Stimulated activated CD4-positive, alpha-beta T cell treated with anti-CD3 and anti-CD28 coated beads, Interleukin-15, amount 100 ng/mL, for 1 hour (primary cell): ENCODE measurements around the gene PAFAH1B2.

Experiments
- DNase-seq, 2 donors: peaks; one replicate each; pipeline ENCODE4 v3.0.0-alpha.2; 2020; ENCODE audit warnings: low read depth in 1 of 2, low spot score in 1 of 2

Gene PAFAH1B2

DNA sequence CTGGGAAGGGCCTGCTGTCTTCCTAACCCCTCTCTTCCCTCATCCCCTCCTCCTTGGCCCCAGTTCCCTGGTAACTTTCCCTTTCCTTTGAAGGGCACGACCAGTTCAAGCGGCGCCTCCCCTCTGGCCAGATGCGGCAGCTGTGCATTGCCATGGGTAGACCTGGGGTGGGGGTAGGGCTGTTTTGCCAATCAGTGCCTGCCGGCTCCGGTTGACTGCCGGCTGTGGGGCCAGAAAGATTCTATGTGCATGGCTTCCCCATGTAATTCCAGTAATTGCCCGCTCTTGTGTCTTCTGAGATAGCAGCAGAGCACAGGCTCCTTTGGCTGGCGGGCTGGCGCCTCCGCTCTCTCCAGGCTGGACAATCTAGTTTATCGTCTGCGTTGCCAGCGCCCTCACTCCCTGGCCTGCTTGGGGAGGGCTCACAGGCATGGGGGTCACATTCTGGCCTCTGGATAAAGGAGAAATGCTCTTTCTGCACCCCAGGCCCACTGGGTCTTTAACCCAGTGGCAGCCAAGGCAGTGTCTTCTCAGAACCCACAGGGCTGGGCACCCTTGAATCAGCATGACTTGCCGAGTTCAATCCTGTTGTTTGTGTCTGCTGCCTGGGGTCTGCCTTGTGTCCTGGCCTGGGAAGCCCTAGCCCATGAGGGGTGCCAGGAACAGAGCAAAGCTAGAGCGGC lies 43.9 kb downstream of the PAFAH1B2 start:
- DNase-seq, result no peak

DNA sequence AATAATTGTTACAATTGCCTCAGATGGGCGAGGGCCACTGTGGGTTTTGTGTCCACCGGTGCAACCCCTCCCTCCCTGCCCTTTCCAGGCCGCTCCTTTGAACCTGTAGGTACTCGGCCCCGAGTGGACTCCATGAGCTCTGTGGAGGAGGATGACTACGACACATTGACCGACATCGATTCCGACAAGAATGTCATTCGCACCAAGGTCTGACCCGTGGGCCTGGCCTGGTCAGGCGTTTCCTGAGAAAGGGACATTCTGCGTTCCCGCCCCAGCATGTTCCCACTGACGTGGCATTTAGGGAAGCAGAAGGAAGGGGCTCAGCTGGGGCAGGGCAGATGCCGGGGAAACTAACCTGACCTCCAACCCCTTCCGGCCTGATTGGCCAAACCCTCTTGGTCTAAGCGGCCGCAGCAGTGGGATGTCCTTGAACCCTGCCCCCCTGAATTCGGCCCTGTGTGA lies 44.6 kb downstream of the PAFAH1B2 start:
- no peak for DNase-seq

DNA sequence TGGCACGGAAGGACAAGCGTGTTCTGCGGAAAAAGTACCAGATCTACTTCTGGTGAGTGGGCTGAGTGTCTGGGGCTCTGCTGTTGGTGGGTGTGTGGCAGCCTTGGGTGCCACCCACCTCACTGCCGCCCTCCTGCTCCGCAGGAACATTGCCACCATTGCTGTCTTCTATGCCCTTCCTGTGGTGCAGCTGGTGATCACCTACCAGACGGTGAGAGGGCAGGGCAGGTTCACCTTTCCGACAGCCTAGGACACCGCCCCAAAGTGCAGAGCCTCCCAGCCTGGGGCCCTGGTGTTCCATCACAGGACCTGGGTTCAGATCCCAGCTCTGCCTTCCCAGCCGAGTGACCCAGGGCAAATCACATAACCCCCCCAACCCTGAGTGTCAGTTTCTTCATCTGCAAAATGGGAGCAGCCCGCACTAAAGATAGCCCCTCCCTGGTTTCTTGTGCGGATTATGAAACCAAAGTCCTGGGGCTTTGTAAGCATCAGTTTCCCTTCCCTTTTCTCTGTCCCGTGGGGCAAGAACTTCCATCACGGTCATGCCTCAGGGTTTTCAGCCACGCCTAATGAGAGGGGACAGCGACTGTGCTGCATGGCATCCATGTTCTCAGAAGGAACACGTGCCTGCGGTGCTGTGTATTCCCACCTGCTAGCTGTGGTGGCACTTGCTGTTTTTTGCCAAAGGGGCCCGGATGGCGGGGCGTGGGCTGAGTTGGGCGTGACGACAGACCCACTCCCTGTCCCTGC lies 45.3 kb downstream of the PAFAH1B2 start:
- DNase-seq, result no peak

DNA sequence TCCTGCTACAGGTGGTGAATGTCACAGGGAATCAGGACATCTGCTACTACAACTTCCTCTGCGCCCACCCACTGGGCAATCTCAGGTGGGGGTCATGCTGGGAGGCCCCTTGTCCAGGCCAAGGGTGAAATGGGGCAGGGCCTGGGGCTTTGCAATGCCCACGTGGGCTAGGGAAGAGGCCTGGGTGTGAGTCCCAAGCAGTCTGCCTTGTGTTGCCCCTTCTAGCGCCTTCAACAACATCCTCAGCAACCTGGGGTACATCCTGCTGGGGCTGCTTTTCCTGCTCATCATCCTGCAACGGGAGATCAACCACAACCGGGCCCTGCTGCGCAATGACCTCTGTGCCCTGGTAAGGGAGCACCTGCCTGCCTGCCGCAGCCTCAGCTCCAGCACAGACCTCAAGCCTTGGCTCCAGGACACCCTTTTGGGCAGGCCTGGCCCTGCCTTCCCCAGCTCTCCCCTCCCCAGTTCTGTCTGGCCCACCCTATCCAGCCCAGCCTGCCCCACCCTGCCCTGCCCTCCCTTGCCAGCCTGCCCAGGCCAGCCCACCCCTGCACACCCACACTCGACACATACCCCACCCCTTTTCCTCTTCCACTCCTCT lies 46.0 kb downstream of the PAFAH1B2 start:
- DNase-seq, result no peak

DNA sequence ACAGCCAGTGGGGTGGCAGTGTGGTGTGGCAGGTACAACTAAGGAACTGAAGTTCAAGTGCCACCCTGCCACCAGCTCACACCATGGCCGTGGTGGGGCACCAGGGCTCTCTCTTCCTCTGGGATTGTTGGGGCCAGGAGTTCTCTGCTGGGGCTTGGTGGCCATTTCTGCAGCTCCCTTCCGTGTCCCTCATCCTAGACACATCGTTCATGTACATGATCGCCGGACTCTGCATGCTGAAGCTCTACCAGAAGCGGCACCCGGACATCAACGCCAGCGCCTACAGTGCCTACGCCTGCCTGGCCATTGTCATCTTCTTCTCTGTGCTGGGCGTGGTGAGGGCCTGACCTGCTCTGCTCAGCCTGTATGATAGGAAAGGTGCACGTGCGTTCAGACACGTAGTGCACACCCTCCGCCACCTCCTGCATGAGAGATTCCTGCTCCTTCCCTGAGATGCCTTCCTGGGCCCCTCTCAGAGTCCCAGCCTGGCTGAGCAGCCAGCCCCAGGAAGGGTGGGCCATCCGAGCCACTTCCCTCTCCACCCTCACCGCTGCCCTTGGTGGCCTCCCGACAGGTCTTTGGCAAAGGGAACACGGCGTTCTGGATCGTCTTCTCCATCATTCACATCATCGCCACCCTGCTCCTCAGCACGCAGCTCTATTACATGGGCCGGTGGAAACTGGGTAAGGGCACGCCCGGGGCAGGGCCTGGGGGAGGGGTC lies 47.8 kb downstream of the PAFAH1B2 start:
- DNase-seq, result no peak

DNA sequence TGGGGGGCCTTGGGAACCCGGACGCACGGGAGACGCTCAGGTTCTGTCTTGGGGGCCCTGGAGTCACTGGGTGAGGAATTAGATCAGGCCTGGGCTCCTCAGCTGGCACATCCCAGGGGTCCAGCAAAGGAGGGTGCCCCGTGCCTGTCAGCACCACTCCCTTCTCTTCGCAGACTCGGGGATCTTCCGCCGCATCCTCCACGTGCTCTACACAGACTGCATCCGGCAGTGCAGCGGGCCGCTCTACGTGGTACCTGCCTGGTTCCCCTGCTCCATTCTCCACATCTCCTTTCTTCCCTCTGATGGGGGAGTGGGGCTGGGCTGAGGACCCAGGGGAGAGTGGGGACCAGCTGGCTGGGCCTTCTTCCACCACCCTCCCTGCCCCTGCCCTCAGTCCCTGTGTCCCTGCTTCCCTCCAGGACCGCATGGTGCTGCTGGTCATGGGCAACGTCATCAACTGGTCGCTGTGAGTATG lies 48.4 kb downstream of the PAFAH1B2 start:
- no peak for DNase-seq

DNA sequence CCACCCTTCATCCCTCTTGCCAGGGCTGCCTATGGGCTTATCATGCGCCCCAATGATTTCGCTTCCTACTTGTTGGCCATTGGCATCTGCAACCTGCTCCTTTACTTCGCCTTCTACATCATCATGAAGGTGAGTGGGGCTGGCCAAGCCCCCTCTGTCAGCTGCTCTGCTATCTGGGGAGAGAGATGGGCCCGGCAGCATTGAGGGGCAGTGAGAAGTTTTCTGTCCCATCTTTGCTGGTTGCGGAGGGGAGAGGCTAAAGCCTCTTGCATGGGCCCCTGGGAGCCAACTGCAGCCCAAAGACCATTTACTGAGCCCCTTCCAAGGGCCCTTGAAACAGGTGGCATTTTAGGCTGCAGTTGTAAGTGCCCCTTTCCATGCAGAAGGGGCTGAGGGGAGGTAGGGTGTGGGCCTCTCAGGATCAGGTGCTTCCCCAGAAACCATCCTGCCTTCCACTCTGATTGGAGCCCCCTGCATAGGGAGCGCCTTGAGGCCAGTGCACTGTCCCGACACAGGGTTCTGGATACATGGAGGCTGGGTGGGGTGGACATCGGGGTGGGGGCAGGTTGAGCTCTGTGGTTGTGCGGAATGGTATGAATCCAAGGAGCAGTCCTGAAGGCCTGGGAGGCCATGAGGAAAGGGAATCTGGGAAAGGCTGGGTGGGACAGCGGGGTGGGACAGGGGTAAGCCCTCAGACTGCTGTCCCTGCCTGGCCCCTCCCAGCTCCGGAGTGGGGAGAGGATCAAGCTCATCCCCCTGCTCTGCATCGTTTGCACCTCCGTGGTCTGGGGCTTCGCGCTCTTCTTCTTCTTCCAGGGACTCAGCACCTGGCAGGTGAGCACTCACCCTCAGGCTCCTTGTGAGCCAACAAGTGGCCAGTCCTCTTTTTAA lies 49.3 kb downstream of the PAFAH1B2 start:
- no peak for DNase-seq

DNA sequence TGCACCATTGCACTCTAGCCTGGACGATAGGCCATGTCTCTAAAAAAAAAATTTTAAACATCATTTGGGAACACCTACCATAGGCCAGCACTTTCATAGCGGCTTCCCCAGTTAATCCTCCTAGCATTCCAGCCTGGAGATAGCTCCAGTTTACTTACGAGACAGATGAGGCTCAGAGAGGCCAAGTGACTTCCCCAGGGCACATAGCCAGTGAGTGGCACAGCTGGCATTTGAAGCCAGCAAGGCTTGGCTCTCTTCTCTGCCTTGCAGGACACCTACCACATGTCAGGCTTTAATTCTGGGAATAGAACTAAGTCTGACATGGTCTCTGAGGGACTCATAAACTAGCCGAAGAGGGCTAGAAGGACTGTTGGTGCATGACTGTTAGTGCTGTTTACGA lies 50.2 kb downstream of the PAFAH1B2 start:
- no peak for DNase-seq

DNA sequence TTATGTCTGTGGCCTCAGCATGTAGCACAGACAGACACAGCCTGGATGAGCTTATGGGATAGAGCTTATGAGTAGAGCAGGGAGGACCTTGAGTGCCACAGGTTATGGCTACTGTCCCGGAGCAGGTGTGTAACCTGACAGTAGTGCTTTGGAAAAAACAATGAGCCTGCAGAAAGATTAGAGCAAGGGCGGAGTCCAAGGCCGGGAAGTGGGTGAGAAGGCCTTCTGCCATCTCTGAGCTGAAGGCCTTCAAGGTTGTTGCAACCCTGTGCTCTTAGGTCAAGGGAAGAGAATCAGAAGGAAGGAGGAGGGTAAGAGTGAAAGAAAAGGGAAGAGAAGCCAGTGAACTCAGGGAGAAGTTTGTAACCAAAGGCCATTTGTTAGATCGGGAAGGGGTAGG lies 51.2 kb downstream of the PAFAH1B2 start:
- no peak for DNase-seq

DNA sequence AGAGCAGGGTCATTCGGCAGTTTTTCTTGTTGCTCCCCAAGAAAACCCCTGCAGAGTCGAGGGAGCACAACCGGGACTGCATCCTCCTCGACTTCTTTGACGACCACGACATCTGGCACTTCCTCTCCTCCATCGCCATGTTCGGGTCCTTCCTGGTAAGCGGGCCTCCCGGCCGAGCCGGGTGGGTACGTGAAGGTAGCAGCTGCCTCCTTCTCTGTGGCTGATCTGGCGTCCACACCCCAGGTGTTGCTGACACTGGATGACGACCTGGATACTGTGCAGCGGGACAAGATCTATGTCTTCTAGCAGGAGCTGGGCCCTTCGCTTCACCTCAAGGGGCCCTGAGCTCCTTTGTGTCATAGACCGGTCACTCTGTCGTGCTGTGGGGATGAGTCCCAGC lies 51.7 kb downstream of the PAFAH1B2 start:
- no peak for DNase-seq

DNA sequence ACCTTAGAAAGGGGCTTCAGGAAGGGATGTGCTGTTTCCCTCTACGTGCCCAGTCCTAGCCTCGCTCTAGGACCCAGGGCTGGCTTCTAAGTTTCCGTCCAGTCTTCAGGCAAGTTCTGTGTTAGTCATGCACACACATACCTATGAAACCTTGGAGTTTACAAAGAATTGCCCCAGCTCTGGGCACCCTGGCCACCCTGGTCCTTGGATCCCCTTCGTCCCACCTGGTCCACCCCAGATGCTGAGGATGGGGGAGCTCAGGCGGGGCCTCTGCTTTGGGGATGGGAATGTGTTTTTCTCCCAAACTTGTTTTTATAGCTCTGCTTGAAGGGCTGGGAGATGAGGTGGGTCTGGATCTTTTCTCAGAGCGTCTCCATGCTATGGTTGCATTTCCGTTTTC lies 52.9 kb downstream of the PAFAH1B2 start:
- DNase-seq, result no peak

DNA sequence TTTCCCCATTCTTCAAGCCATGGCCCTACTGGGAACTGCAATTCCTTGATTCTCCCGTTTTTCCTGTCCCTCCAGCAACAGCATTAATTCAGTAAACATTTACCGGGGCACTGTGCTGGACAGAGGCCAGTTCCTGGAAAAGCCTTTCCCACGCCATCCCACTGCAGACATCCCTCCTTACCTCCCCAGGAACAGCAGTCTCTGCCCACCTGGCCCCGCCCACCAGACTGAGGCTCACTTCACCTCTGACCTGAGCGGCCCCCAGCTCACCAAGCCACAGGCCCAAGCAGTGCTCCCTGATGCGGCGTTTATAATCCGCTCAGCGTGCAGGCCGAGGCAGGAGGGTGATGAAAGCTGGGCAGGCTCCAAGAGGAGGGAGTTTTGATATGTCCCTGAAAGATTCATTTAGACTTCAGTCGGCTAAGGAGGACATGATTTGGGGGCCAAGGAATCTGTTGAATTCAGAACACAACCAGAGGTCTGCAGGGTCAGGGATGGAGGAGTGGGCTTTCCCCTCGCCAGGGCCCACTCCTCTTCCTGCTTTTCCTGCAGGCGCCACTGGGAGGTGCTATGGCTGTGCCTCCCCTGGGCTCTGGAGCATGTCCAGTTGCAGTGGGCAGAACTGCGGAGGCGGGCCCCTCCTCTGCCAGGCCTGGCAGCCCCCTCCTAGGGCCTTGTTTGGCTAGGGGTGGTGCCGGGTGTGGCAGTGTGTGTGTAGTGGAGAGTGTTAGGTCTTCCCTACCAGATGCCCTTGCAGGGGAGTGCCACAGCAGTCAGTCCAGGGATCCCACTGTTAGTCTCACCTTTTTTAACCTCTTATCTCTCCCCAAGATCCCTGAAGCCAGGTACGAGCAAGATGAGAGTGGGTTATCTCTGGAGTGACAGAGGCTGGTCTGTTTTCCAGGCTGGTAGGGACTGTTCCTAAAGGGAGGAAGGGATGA lies 53.7 kb downstream of the PAFAH1B2 start:
- DNase-seq, result no peak

DNA sequence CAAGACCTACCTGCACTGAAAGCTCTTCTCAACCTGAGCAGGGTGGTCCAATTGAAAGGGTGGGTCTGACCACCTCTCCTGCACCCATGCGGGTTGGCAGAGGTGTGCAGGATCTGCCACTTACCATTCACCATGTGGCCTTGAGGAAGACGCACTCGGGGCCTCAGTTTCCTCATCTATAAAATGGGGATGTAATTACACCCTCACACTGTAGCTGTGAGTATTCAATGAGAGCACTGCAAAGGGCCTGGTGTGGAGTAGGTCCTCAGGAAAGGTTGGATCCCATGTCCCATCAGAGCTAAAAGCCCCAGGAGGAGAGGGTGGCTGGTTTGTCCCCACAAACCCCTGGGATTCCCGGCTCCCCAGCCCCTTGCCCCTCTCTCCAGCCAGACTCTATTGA lies 54.5 kb downstream of the PAFAH1B2 start:
- no peak for DNase-seq

DNA sequence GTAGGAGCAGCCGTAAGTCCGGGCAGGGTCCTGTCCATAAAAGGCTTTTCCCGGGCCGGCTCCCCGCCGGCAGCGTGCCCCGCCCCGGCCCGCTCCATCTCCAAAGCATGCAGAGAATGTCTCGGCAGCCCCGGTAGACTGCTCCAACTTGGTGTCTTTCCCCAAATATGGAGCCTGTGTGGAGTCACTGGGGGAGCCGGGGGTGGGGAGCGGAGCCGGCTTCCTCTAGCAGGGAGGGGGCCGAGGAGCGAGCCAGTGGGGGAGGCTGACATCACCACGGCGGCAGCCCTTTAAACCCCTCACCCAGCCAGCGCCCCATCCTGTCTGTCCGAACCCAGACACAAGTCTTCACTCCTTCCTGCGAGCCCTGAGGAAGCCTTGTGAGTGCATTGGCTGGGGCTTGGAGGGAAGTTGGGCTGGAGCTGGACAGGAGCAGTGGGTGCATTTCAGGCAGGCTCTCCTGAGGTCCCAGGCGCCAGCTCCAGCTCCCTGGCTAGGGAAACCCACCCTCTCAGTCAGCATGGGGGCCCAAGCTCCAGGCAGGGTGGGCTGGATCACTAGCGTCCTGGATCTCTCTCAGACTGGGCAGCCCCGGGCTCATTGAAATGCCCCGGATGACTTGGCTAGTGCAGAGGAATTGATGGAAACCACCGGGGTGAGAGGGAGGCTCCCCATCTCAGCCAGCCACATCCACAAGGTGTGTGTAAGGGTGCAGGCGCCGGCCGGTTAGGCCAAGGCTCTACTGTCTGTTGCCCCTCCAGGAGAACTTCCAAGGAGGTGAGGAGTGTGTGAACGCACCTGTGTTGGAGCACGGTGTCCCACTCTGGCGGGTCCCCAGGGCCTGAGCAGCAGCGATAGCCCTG lies 55.2 kb downstream of the PAFAH1B2 start, which contains the start of gene TAGLN:
Gene TAGLN (plus strand): TSS at position 318 of the 863 bp plus-strand sequence. CDS start 3,644 bp downstream, outside the sequence.
- DNase-seq, result no peak

DNA sequence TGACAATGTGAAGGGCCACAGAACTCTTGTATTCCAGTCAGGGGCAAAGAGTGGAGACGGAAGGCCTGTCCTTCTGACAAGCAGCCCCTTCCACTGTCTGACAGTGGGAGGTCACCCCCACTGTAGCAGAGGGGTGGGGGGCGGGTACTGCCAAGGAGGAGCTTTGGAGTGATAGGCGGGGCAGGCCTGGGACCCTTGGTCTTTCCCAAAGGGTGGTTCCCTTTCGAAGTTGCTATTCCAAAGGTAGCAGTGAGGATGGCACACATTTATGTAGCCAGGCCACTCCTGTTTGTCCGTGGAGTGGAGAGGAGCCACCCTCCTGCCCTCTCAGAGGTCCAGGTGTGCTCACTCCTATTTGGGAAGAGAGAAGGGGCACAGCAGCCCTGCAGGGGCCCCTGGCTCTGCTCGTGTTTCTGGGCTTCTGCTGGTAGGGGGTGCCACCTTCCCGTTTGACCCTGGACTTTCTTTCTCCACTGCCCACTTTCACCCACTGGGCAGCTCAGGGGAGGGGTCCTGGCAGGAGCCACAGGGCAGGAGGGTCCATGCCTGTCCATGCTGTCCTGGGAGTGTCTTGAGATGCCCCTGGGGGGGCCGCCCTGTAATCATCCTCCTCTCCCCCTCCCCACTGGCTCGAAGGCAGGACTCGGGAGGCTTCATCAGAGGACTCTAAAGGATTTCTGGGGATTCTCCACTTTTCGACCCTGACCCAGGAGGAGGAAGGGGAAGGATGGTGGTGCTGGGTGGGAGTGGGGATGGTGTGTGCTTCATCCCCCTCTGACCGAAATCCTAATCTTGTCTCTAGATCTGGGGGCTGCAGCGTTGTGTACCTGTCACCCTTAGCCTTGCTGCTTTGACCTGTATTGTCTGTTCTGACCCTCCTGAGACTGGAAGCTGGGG lies 56.1 kb downstream of the PAFAH1B2 start:
- no peak for DNase-seq

DNA sequence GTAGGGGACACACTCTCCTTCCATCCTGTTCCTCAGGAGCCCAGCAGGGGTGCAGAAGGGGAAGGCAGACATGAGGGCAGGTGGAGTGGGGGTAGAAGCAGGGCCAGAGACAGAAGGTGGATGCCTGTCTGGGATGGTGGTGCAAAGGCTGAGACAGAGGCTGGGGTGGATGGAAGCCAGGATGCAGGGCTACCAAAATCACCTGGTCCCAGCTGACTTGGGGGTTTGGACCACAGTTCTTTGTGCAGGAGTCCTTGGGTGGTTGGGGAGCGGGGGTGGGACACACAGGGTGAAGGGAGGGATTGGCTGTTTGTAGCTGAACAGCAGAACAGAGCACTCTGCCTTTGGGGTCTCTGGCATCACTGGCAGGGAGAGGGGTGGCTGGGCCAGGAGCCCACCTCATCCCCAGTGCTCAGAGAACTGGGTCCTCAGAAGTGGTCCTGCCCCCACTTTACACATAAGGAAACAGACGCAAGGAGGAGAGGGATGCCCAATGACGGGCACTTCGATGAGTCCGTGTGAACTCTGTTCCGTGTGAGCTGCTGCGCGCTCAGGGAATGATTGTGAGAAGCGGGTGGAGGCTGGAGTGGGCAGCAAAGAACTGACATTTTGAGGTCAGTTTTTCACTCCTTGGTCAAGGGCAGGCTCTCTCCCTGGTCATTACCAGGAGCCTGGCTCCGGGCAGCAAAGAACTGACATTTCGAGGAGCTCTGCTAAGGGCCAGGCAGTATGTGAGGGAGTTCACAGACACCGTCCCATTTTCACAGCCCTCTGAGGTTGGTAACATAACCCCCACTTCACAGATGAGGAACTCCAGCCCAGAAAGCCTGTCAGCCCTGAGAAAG lies 56.9 kb downstream of the PAFAH1B2 start:
- no peak for DNase-seq
